Lung microvascular endothelial cell (primary cell): ENCODE data around the gene OR5B17. TPM values are rescaled to one million over a fixed set of nuclear protein-coding genes. Genes with fewer than 3 reads are reported as not detected.
"Not testable (repeated sequence)": the region's sequence is repeated elsewhere in the genome, so short reads cannot be mapped to it uniquely, and the experiment has no call there.

Experiments
- DNase-seq, 2 donors: peaks; one replicate each; pipeline versions ENCODE4 v3.0.0 to v3.0.0-alpha.2; 2010; ENCODE audit warnings: low read depth in 2 of 2
- total RNA-seq: library from RNA; depleted of rRNA; stranded (reverse); fragments of >200 nt; gene quantifications from 2 replicates; pipeline ENCODE4 v1.2.1, GENCODE V29; 2014

Gene OR5B17
- total RNA-seq: not detected in 2 replicates

DNA sequence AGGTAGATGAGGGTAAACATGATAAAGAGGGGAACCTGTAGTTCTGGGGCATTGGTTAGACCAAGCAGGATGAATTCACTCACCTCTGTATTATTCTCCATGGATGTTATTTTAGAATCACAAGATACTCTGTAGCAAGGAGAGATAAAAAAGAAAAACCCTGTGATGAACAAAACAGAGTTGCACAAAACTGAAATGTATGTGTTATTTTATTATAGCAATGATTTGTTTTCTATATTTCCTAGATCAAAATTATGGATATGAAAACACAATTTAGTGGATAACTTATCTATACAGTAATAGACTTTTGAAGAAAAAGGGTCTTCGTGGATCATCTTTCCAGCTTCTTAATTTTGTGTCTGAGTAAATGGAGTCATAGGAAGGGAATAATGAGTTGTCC is at the start of gene OR5B17:
Gene OR5B17, minus strand, starts transcription at position 101 of the 400 bp plus-strand sequence. Its CDS starts 0 bp downstream, at position 101.
- DNase-seq: no peak

DNA sequence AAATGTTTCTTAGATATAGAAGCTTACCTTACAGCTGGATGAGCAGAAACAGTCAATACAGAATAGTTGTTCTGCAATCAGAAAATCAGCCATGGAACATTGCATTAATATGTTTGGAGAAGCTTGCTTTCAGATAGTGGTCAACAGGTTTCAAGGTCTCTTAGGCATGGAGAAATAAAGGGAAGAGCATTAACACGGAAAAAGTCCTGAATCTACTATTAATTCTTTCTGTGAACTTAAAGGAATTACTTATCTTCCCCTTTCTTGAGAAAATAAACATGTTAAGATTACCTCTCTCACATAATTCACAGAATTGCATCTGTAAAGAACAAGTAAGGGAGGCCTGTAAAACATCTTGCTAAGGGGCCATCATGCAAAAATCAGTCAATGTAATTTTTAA is 47.9 kb upstream of the OR5B17 start, which contains the start of gene OR5B3:
Gene OR5B3, minus strand, starts transcription at position 101 of the 400 bp plus-strand sequence. CDS start 3,465 bp downstream, outside the sequence.
- DNase-seq: no peak

DNA sequence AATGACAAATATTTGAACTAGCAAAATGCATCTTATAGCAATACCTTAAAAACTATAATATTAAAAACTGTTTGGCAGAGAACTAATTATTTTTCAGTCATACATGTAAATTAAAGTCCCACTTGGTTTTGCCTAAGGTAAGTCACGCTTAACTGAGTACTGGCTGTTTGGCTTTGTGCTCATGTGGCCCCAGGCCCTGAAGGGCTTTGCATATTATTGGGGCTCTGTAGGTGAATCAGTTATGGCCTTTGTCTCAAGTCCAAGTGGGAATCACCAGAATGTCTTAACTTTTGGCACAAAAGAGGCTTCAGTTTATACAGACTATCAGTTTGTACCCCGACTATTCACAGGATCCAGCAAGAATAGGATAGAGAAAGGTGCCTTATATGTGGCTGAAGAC is 40.8 kb upstream of the OR5B17 start:
- not testable (repeated sequence) for DNase-seq

DNA sequence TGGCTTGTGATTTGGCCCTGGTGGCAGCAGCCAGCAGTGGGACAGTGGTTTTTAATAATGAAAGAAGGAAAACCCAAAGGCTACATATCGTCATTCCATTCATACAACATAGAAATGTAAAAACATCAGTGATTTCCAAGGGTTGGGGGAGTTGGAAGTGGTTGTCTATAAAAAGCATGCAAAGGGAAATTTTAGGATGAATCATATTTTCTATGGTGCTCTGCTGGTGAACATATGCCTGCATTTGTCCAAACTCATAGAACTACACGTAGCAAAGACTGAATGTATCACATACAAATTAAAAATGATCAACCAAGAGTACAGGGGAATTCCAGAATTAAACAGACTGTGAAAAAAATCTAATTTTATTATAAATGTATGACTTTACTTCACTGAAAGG is 36.7 kb upstream of the OR5B17 start:
- peak in 1 of 2 donors; percentile 8 for DNase-seq

DNA sequence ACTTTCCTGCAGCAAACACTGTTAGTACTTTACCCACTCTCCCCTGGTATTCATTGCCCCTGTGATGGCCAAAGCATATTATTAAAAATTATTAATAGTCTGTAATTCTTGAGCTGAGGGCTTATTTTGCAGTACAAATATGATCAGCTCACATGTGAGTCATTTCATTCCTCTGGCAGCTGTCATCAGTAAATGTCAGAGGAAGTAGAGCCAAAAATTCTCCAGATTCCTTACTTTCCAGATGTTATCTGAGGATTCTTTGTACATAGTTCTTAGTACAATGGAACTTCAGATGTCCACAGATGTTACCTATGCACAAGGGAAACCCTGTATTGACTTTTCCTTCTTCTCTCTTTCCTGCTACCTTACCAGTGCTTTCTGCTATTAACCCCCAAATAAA is 35.3 kb upstream of the OR5B17 start:
- peak; percentile 55 to 84 for DNase-seq

DNA sequence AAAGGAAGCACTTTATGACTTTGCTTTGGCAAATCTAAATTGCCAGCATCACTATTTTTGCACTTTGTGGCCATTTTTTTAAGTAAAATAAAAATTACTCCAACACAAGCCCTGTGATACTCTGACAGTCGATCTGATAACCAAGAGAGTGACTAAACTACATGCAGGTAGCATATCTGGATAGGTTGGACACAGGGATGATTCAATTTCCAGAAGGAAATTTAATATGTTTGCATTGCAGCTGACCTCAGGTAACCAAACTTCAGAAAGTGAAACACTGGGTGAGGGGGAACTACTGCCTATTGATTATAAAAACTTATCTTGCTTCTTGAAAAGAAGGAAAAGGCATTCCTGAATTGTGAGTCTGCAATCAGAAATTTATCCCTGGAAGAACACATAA is 33.9 kb upstream of the OR5B17 start:
- DNase-seq: no peak

DNA sequence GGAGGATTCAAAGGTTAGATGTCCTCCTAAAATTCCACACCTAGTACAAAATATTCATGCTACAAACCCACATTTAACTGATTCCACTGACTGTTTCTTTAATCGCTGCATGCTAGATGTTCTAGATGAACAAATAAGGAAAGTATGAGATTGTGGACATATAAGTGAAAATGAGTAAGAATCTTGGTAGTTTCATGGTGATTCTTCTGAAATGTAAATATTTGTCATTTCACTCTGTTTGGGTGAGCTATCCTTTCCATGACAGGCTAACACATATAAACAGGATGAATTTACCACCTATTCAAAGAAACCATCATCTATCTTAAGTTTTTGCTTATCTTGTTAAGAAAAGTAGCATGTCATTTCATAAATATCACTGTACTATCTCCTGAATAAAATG is 33.0 kb upstream of the OR5B17 start:
- DNase-seq: no peak

DNA sequence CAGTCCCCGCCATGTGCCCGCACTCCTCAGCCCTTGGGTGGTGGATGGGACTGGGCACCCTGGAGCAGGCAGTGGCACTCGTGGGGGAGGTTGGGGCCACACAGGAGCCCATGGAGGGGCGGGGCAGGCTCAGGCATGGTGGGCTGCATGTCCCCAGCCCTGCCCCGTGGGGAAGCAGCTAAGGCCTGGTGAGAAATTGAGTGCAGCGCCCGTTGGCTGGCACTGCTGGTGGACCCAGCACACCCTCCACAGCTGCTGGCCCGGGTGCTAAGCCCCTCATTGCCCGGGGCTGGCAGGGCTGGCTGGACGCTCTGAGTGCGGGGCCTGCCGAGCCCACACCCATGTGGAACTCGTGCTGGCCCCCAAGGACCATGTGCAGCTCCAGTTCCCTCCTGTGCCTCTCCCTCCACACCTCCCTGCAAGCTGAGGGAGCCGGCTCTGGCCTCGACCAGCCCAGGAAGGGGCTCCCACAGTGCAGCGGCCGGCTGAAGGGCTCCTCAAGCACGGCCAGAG is 31.7 kb upstream of the OR5B17 start:
- no peak for DNase-seq

DNA sequence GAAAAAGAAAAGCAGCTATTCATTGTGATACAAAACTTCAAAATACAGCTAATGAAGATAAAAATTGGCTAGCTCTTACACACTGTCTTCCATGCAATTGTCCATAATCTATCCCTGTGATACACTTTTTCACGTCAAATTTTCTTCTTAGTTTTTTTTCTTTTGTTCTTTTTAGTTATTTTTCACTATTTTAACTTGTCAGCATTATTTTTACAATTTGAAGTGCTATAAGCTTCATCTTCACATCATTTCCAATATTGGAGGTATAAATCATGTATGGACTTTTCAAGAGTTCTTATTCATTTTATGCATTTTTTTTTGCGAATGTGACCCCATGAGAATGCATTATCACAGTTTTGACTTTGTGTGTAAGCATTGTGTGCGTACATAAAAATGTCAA is 4.1 kb downstream of the OR5B17 start:
- no peak for DNase-seq

DNA sequence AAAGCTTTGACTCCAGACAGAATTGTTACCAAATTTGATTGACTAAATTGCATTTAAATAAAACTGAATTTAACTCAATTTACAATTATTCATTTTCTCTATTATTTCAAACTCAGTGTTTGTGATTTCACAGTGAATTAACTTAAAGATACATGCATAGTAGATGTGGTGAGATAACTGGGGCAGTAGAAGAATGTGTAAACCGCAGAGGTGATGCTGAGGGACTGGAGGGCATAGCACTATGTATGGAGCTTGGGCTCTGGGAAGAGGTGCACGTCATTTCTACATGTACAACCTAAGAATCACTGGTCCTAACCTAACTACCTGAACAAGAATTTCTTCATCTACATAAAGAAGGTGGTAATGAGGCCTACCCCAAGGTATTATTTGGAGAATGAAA is 13.7 kb downstream of the OR5B17 start:
- DNase-seq: no peak

DNA sequence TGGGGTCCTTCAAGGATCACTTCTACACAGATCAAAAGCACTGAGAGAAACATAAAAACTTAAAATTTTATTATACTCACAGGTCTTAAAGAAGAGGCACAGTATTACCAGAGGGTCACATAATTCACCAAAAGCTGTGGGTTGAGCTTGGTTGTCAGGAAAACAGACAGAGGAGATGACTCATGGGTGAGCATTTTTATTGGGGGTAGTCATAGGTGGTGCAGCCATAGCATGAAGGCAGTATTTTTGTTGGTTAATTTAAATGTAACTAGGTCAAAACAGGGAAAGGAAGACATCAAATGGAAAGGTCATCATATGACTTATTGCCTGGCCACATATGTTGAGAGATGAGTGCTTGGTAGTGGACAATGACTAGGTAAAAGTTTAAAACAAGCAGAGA is 24.2 kb downstream of the OR5B17 start:
- DNase-seq: peak; percentile 81 to 90

DNA sequence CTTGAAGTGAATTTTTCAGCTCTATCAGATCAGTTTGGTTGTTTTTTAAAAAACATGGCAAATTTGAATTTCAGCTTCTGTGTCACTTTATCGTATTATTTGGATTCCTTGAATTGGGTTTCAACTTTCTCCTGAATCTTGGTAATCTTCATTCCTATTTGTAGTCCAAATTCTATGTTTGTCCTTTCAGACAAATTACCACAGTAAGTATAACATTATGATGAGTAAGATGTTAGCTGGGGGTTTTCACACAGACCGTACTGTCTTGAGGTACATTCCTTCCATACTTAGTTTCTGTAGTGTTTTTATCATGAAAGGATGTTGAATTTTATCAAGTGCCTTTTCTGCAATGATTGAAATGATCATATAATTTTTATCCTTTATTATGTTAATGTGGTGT is 28.0 kb downstream of the OR5B17 start:
- no peak for DNase-seq

DNA sequence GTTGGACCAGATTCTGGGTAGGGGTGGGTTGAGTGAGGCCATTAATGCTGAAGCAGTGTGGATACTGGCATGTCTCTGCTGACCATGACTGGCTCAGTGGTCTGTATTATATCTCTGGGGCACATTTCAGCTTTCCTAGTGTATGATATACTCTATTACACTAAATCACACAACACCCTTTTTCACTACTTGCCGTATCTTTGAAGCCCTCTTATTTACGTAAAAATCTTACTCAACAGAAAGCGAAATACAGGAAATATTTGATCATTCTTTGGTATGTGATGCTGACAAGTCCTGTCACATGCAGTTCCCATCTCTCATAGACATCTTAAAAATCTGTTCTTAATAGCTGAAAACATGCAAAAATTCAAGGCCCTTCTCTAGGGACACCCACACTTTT is 40.3 kb downstream of the OR5B17 start:
- DNase-seq: peak in 1 of 2 donors; percentile 49

DNA sequence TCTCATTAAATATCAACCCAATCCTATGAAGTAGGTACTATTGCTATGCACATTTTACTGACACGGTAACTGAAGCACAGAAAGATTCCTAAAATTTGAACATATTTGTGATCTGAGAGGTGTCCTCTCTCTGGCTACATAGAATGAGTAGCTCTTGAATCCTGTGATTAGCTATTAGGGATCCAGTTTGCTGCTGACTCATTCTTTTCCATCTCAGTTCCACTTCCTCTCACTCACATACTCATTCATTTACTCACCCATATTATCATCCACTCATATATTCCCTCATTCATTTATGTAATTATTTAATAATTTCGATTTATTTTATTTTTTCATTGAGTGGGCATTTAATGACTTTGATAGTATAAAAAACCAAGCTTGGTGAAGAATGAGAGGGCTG is 42.7 kb downstream of the OR5B17 start:
- peak; percentile 38 to 61 for DNase-seq

Other genes starting within 250 kb of the OR5B17 start
- not detected in 2 replicates for gene OR9I1, start 233.5 kb downstream of the OR5B17 start, total RNA-seq
- not detected in 2 replicates for gene OR9Q2, start 170.0 kb downstream of the OR5B17 start, total RNA-seq
- not detected in 2 replicates for gene OR1S2, start 154.9 kb downstream of the OR5B17 start, total RNA-seq
- gene OR1S1, start 146.3 kb downstream of the OR5B17 start, total RNA-seq: not detected in 2 replicates
- gene OR10Q1, start 130.2 kb downstream of the OR5B17 start, total RNA-seq: not detected in 2 replicates
- not detected in 2 replicates for gene OR10W1, start 90.8 kb downstream of the OR5B17 start, total RNA-seq
- gene OR5B3, start 47.8 kb upstream of the OR5B17 start, total RNA-seq: not detected in 2 replicates
- not detected in 2 replicates for gene OR5B2, start 69.1 kb upstream of the OR5B17 start, total RNA-seq
- not detected in 2 replicates for gene OR5B12, start 83.2 kb upstream of the OR5B17 start, total RNA-seq
- not detected in 2 replicates for gene OR5B21, start 149.0 kb upstream of the OR5B17 start, total RNA-seq
- gene LPXN, start 216.8 kb upstream of the OR5B17 start, total RNA-seq: 2.0 and 3.1 TPM in 2 replicates
- gene ZFP91, start 220.0 kb upstream of the OR5B17 start, total RNA-seq: 28.1 and 34.3 TPM in 2 replicates